ENCODE results near the gene GIN1. TPM values are rescaled to one million over a fixed set of nuclear protein-coding genes. Genes with fewer than 3 reads are reported as not detected.

GIN1 gene
- total and polyA plus RNA-seq, 2 experiments from 2014 or later: 5.8 to 9.6 TPM

DNA sequence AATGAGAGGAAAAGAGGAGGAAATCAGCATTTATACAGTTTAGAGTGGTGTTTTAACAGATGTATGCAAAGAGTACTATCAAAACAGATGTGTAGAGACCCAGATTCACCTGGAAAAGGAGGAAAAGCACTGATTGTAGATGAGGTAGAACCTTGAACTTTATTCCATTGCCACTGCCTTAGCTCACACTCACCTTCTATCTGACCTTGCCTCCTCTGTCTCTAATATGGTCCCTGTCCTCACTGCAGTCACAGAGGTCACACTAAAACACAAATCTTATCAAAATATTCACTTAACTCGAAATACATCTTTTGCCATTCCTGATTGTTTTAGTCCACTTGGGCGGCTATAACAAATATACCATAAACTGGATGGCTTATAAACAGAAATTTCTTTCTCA is 7.0 kb downstream of the GIN1 start:
- no peak overlapping the region for H3K4me3 ChIP-seq
- no peaks in the 10 kb centered on the region for H3K9me2 ChIP-seq (ENCODE audit: insufficient read depth)
- H3K27ac ChIP-seq (ENCODE audit: low read depth): no peak overlapping the region
- TF ChIP-seq EZH2 (IDR thresholded peaks at IDR 0.05; ENCODE audit: low read depth, unreplicated experiment): no peak
- no peak for TF ChIP-seq NANOG (IDR thresholded peaks at IDR 0.05; ENCODE audit: borderline replicate concordance)
- TF ChIP-seq CREB1 (CRISPR knock-in tag; IDR thresholded peaks at IDR 0.05; ENCODE audit: low read depth): no peak
- no peak for TF ChIP-seq STAT1 (IDR thresholded peaks at IDR 0.05; ENCODE audit: unreplicated experiment)
- TF ChIP-seq ZNF114 (CRISPR knock-in tag; IDR thresholded peaks at IDR 0.05): no peak
- TF ChIP-seq JUNB (IDR thresholded peaks at IDR 0.05; ENCODE audit: unreplicated experiment): no peak
- TF ChIP-seq ZNF331 (CRISPR knock-in tag; IDR thresholded peaks at IDR 0.05; ENCODE audit: low read depth): no peak
- TF ChIP-seq CTCF (conservative IDR thresholded peaks at IDR 0.05; ENCODE audit: low read depth in 2 of 2): no peak
- no peak for TF ChIP-seq EZH2phosphoT487 (IDR thresholded peaks at IDR 0.05; ENCODE audit: unreplicated experiment)
- TF ChIP-seq, protein P1, sequence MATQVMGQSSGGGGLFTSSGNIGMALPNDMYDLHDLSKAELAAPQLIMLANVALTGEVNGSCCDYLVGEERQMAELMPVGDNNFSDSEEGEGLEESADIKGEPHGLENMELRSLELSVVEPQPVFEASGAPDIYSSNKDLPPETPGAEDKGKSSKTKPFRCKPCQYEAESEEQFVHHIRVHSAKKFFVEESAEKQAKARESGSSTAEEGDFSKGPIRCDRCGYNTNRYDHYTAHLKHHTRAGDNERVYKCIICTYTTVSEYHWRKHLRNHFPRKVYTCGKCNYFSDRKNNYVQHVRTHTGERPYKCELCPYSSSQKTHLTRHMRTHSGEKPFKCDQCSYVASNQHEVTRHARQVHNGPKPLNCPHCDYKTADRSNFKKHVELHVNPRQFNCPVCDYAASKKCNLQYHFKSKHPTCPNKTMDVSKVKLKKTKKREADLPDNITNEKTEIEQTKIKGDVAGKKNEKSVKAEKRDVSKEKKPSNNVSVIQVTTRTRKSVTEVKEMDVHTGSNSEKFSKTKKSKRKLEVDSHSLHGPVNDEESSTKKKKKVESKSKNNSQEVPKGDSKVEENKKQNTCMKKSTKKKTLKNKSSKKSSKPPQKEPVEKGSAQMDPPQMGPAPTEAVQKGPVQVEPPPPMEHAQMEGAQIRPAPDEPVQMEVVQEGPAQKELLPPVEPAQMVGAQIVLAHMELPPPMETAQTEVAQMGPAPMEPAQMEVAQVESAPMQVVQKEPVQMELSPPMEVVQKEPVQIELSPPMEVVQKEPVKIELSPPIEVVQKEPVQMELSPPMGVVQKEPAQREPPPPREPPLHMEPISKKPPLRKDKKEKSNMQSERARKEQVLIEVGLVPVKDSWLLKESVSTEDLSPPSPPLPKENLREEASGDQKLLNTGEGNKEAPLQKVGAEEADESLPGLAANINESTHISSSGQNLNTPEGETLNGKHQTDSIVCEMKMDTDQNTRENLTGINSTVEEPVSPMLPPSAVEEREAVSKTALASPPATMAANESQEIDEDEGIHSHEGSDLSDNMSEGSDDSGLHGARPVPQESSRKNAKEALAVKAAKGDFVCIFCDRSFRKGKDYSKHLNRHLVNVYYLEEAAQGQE (IDR thresholded peaks at IDR 0.05; ENCODE audit: unreplicated experiment): no peak
- no peak for TF ChIP-seq ETS1 (IDR thresholded peaks at IDR 0.05)
- TF ChIP-seq, protein P2, sequence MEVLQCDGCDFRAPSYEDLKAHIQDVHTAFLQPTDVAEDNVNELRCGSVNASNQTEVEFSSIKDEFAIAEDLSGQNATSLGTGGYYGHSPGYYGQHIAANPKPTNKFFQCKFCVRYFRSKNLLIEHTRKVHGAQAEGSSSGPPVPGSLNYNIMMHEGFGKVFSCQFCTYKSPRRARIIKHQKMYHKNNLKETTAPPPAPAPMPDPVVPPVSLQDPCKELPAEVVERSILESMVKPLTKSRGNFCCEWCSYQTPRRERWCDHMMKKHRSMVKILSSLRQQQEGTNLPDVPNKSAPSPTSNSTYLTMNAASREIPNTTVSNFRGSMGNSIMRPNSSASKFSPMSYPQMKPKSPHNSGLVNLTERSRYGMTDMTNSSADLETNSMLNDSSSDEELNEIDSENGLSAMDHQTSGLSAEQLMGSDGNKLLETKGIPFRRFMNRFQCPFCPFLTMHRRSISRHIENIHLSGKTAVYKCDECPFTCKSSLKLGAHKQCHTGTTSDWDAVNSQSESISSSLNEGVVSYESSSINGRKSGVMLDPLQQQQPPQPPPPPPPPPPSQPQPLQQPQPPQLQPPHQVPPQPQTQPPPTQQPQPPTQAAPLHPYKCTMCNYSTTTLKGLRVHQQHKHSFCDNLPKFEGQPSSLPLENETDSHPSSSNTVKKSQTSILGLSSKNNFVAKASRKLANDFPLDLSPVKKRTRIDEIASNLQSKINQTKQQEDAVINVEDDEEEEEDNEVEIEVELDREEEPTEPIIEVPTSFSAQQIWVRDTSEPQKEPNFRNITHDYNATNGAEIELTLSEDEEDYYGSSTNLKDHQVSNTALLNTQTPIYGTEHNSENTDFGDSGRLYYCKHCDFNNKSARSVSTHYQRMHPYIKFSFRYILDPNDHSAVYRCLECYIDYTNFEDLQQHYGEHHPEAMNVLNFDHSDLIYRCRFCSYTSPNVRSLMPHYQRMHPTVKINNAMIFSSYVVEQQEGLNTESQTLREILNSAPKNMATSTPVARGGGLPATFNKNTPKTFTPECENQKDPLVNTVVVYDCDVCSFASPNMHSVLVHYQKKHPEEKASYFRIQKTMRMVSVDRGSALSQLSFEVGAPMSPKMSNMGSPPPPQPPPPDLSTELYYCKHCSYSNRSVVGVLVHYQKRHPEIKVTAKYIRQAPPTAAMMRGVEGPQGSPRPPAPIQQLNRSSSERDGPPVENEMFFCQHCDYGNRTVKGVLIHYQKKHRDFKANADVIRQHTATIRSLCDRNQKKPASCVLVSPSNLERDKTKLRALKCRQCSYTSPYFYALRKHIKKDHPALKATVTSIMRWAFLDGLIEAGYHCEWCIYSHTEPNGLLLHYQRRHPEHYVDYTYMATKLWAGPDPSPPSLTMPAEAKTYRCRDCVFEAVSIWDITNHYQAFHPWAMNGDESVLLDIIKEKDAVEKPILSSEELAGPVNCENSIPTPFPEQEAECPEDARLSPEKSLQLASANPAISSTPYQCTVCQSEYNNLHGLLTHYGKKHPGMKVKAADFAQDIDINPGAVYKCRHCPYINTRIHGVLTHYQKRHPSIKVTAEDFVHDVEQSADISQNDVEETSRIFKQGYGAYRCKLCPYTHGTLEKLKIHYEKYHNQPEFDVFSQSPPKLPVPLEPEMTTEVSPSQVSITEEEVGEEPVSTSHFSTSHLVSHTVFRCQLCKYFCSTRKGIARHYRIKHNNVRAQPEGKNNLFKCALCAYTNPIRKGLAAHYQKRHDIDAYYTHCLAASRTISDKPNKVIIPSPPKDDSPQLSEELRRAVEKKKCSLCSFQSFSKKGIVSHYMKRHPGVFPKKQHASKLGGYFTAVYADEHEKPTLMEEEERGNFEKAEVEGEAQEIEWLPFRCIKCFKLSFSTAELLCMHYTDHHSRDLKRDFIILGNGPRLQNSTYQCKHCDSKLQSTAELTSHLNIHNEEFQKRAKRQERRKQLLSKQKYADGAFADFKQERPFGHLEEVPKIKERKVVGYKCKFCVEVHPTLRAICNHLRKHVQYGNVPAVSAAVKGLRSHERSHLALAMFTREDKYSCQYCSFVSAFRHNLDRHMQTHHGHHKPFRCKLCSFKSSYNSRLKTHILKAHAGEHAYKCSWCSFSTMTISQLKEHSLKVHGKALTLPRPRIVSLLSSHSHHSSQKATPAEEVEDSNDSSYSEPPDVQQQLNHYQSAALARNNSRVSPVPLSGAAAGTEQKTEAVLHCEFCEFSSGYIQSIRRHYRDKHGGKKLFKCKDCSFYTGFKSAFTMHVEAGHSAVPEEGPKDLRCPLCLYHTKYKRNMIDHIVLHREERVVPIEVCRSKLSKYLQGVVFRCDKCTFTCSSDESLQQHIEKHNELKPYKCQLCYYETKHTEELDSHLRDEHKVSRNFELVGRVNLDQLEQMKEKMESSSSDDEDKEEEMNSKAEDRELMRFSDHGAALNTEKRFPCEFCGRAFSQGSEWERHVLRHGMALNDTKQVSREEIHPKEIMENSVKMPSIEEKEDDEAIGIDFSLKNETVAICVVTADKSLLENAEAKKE (CRISPR knock-in tag; IDR thresholded peaks at IDR 0.05): no peak
- TF ChIP-seq POLR2AphosphoS5 (IDR thresholded peaks at IDR 0.05; ENCODE audit: low read depth): no peak
- H3K4me3 Mint-ChIP-seq: no peak overlapping the region
- peaks cover 44% of the 10 kb centered on the region for H3K79me2 ChIP-seq (replicated peaks; ENCODE audit: insufficient read depth)
- H3K4me1 ChIP-seq (ENCODE audit: insufficient read depth): peaks cover 19% of the 10 kb centered on the region
- H3K27ac Mint-ChIP-seq: no peak overlapping the region
- H3F3A ChIP-seq (replicated peaks; ENCODE audit: low read depth): no peaks in the 10 kb centered on the region
- 0 out of 3 replicates have a peak, but pooled peaks cover 2% of the 10 kb centered on the region for H3K36me3 Mint-ChIP-seq (ENCODE audit: low read depth)
- no peaks in the 10 kb centered on the region for H4K20me1 ChIP-seq (replicated peaks; ENCODE audit: insufficient read depth)
- peaks cover 20% of the 10 kb centered on the region for H3K4me1 Mint-ChIP-seq
- H3K27me3 Mint-ChIP-seq (ENCODE audit: insufficient read depth, low read depth, poor library complexity): no peaks in the 10 kb centered on the region
- DNase-seq (ENCODE audit: low spot score): no peak
- H2AFZ ChIP-seq: no peak overlapping the region
- no peak overlapping the region for H3K4me2 ChIP-seq
- H3K27me3 ChIP-seq (ENCODE audit: insufficient read depth): no peaks in the 10 kb centered on the region
- no peaks in the 10 kb centered on the region for H3K36me3 ChIP-seq (ENCODE audit: insufficient read depth)
- ATAC-seq: no peak
- H3K9me3 Mint-ChIP-seq: no peaks in the 10 kb centered on the region
